Measurements from ENCODE around the gene SLF2. TPM values are rescaled to one million over a fixed set of nuclear protein-coding genes. Genes with fewer than 3 reads are reported as not detected.

The SLF2 gene
- total RNA-seq, 1 donor from 2014 or later, result 18.9 TPM

- DNase-seq (no peak), ATAC-seq (no peak)
- intact Hi-C loops (cut with micrococcal nuclease), result no loop called here
Measured at GRCh38 chr10:100894589-100895294, 18.0 kb upstream of the SLF2 start.

DNA sequence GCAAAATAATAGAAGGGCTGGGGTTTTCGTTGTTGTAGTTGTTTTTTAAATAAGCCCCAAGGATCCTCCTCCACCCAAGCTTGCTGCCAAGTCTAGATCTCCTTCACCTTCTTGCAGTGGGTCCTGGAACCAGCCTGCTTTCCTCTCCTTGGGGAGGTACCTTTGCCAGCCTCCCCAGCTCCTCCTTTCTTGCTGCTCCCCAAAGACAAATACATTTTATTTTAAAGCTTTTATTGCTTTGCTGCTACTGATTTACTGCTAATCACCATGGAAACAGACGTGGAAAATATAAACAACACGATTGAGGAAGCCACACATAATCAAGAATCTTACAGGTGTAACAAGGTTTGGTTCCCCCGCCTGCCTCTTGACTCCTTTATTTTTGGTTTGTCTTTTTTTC is 17.4 kb upstream of the SLF2 start:
- DNase-seq, result no peak
- intact Hi-C loops (cut with micrococcal nuclease), result no loop called here
- ATAC-seq, result no peak

- no peak for ATAC-seq
- DNase-seq, result no peak
- intact Hi-C loops (cut with micrococcal nuclease), result no loop called here
Measured at GRCh38 chr10:100895896-100896295, 16.9 kb upstream of the SLF2 start.

DNA sequence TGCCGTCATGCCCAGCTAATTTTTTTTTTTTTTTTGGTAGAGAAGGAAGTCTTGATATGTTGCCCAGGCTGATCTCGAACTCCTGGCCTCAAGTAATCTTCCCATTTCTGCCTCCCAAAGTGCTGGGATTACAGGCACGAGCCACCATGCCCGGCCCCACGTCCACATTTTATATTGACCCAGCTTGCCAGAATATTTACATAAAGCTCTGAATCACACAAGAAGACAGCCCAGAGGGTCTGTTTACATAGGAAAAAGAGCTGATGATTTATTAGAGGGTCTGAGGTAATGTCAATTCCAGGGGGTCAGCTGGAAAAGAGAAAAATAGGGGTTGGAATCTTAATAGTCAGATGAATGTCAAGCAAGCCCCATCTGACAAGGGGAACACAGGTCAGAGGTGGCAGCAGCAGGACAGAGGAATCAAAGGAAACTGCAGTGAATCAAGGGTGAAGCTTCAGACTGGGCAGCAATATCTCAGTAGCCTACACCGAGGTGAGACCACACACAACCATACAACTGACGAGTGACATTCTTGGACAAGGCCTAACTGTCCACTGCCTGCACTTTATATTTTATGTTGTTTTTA is 15.8 kb upstream of the SLF2 start:
- ATAC-seq (no peak), DNase-seq (no peak)
- intact Hi-C loops (cut with micrococcal nuclease), result no loop called here

GRCh38 chr10:100897976-100898375 is 14.8 kb upstream of the SLF2 start:
- DNase-seq, result no peak
- intact Hi-C loops (cut with micrococcal nuclease), result no loop called here
- ATAC-seq, result no peak

GRCh38 chr10:100899171-100899570 is 13.6 kb upstream of the SLF2 start:
- no peak for DNase-seq
- no peak for ATAC-seq
- intact Hi-C loops (cut with micrococcal nuclease), result no loop called here

DNA sequence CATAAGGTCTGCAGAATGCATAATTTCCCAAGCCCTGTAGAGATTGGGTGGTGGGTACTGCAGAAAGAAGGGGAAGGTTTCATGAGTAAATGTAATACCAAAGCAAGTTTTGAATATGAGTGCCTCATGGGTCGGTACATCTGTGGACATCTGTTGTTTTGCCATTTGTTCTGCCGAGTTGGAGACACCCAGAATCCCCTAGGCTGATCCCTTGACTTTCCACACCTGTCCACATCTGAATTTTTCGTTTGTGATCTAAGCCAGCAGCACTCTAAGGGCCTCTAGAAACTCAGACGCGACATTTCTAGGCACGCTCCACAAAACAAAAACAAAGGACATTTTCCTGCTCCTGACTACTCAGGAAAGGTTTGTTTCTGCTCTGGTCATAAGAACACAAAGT is 11.7 kb upstream of the SLF2 start:
- ATAC-seq, result no peak
- intact Hi-C loops (cut with micrococcal nuclease), result no loop called here
- DNase-seq, result no peak

- ATAC-seq (no peak), DNase-seq (no peak)
- intact Hi-C loops (cut with micrococcal nuclease), result no loop called here
Measured at GRCh38 chr10:100902622-100903021, 10.1 kb upstream of the SLF2 start.

- intact Hi-C loops (cut with micrococcal nuclease), result no loop called here
- ATAC-seq (no peak), DNase-seq (no peak)
Measured at GRCh38 chr10:100904917-100905316, 7.8 kb upstream of the SLF2 start.

- DNase-seq (no peak), ATAC-seq (no peak)
- intact Hi-C loops (cut with micrococcal nuclease), result no loop called here
Measured at GRCh38 chr10:100907175-100907574, 5.6 kb upstream of the SLF2 start.

- DNase-seq (no peak), ATAC-seq (no peak)
- intact Hi-C loops (cut with micrococcal nuclease), result no loop called here
Measured at GRCh38 chr10:100907773-100908363, 4.9 kb upstream of the SLF2 start.

DNA sequence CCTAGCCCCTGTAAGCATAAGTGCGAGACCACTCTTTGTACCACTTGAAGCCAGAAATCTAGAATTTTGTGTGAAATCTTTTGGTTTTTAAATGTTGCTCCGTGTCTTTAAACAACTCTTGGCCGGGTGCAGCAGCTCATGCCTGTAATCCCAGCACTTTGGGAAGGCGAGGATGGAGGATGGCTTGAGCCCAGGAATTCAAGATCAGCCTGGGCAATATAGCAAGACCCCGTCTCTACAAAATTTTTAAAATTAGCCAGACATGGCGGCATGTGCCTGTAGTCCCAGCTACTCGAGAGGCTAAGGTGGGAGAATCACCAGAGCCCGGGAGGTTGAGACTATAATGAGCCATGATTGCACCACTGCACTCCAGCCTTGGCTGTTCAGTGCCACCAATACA is 4.4 kb upstream of the SLF2 start:
- DNase-seq (no peak), ATAC-seq (no peak)
- intact Hi-C loops (cut with micrococcal nuclease), result no loop called here

DNA sequence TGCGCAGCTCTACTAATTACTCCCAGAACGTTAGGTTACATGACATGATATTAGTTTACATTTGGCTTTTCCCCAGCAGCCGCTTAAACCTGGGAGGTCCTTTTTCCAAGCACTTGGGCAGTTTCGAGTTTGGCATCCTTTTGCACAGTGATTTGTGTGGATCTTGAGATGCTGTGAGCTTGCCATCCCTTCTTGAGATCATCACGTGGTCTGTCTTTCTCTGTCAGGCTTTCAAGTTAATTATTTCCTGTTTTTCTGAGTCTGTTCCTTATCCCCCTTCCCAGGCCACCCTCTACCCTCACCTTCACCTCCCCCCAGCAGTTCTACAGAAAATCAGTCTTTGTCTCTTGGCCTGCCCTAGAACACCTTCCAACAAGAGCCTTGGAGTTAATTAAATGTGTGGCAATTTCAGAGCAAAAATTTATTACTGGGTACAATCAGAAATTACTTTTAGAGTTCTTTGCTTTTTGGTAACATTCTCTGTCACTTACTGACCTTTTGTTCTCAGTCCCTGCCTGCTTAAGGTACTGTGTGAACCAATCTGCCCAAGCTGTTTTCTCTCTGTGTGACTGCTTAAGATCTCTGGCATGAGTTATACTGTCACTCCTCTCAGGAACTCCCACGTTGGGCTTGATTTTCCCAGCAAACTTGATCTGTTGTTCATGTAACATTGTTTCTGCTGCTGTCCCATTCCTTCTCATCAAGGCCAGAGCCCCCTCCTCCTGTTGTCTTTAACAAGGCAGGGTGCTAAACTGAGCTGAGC is 3.1 kb upstream of the SLF2 start:
- ATAC-seq, result no peak
- no peak for DNase-seq
- intact Hi-C loops (cut with micrococcal nuclease), result no loop called here

GRCh38 chr10:100911472-100911871 is 1.3 kb upstream of the SLF2 start:
- intact Hi-C loops (cut with micrococcal nuclease), result no loop called here
- ATAC-seq (no peak), DNase-seq (no peak)

- no peak for ATAC-seq
- intact Hi-C loops (cut with micrococcal nuclease), result no loop called here
- DNase-seq, result no peak
Measured at GRCh38 chr10:100912013-100912604, 654 bp upstream of the SLF2 start.

DNA sequence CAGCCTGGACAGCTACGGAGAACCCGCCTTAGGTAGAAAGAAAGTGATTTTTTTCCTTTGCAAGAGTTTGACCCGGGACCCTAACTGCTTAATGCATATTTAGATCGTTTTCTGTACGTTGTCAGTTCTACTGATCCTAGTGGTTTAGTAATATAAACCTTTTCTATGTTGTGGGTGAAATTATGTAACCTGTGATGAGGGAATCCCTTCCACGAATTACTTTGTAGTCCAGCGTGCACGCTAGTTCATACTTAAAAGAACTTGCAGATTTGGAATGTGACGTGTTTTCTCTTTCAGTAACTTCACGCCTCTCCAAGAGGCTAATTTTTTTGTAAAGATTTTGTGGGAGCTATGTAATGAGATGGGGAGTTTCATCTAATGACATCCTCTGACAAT is 705 bp downstream of the SLF2 start:
- intact Hi-C loops (cut with micrococcal nuclease), result no loop called here
- no peak for DNase-seq
- ATAC-seq, result no peak

DNA sequence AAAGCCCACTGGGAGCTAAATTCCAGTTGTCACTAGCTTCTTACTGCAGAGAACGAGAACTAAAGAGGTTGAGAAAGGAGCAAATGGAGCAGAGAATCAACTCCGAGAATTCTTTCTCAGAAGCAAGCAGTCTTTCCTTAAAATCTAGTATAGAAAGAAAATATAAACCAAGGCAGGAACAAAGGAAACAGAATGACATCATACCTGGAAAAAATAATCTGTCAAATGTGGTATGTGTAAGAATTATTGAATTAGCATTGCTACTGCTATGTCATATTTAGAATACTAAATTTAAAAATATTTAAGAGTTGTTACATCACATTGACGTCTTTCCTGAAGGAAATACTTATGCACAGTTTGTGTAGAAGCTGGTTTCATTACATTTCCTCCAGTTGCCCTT is 4.3 kb downstream of the SLF2 start:
- ATAC-seq (no peak), DNase-seq (no peak)
- intact Hi-C loops (cut with micrococcal nuclease), result no loop called here

- DNase-seq (no peak), ATAC-seq (no peak)
- intact Hi-C loops (cut with micrococcal nuclease), result no loop called here
Measured at GRCh38 chr10:100923580-100923979, 10.8 kb downstream of the SLF2 start.

DNA sequence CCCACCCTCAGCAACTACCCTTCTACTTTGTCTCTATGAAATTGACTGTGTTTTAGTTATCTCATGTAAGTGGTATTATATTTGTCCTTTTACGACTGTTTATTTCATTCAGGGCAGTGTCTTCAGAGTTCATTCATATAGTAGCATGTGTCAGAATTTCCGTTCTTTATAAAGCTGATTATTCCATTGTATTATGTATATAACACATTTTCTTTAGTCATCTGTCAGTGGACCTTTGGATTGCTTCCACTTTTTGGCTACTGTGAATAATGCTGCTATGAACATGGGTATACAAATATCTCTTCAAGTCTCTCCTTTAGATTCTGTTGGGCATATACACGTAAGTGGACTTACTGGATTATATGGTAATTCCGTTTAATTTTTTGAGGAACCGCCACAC is 14.5 kb downstream of the SLF2 start:
- no peak for DNase-seq
- ATAC-seq, result no peak
- intact Hi-C loops (cut with micrococcal nuclease), result no loop called here

- intact Hi-C loops (cut with micrococcal nuclease), result no loop called here
- DNase-seq (no peak), ATAC-seq (peak; percentile 54)
Measured at GRCh38 chr10:100928039-100928438, 15.3 kb downstream of the SLF2 start.

All from left ventricle myocardium superior (tissue), 1 donor.